Sigmoid colon (tissue), 7 donors: ENCODE measurements around the gene REX1BD. TPM values are rescaled to one million over a fixed set of nuclear protein-coding genes. Genes with fewer than 3 reads are reported as not detected.
"Not testable (repeated sequence)": the region's sequence is repeated elsewhere in the genome, so short reads cannot be mapped to it uniquely, and the experiment has no call there.

Source experiments
- DNase-seq: peaks from one replicate; pipeline ENCODE4 v3.0.0-alpha.2; 2019
- H3K27ac ChIP-seq, 4 donors: fragments of 200-600 bp; sonication (generic); one replicate each; pipeline ENCODE4 v1.5.1; 2016 to 2019; ENCODE audit warnings: mild to moderate bottlenecking in 1 of 4
- H3K27me3 ChIP-seq, 3 donors: fragments of 200-600 bp; sonication (generic); one replicate each; pipeline ENCODE4 v1.5.1; 2019; ENCODE audit warnings: mild to moderate bottlenecking in 1 of 3
- H3K36me3 ChIP-seq, 4 donors: fragments of 200-600 bp; sonication (generic); one replicate each; pipeline ENCODE4 v1.5.1; 2016 to 2019
- H3K4me1 ChIP-seq, 4 donors: fragments of 200-600 bp; sonication (generic); one replicate each; pipeline ENCODE4 v1.5.1; 2017 to 2019
- H3K4me3 ChIP-seq, 4 donors: fragments of 200-600 bp; sonication (generic); one replicate each; pipeline ENCODE4 v1.5.1; 2017 to 2019; ENCODE audit warnings: mild to moderate bottlenecking in 2 of 4, moderate library complexity in 1 of 4
- H3K9me3 ChIP-seq, 4 donors: fragments of 200-600 bp in 3 of 4; sonication (generic) in 3 of 4; one replicate each; pipeline versions ENCODE4 v1.5.1 to v1.6.1; 2013 to 2019
- CTCF ChIP-seq, 4 experiments: fragments of 450-650 bp in 3 of 4; fragments of 200-600 bp in 1 of 4; IDR thresholded peaks; one replicate each; pipeline ENCODE4 v1.5.1; 2016 to 2019; ENCODE audit warnings: antibody characterized with exemption in 4 of 4, mild to moderate bottlenecking in 3 of 4, moderate library complexity in 2 of 4
- EP300 ChIP-seq, 4 donors: sonication (generic); formaldehyde crosslinking; IDR thresholded peaks; one replicate each; pipeline ENCODE4 v1.6.1; 2017; ENCODE audit warnings: antibody characterized with exemption in 4 of 4
- POLR2A ChIP-seq, 2 donors: fragments of 450-650 bp; IDR thresholded peaks; one replicate each; pipeline ENCODE4 v1.6.1; 2016; ENCODE audit warnings: antibody characterized with exemption in 2 of 2, mild to moderate bottlenecking in 2 of 2, moderate library complexity in 2 of 2
- POLR2AphosphoS5 ChIP-seq, 4 donors: sonication (generic); formaldehyde crosslinking; IDR thresholded peaks; one replicate each; pipeline ENCODE4 v1.6.1; 2017; ENCODE audit warnings: antibody characterized with exemption in 4 of 4
- WGBS, 2 donors: extraction: QIAGEN DNeasy Blood & Tissue Kit; methylation state at CpG; one replicate each; pipeline ENCODE4 v1.1.7; 2013; 5-methylcytosine and 5-hydroxymethylcytosine counted together
- intact Hi-C: fragments of 100-400 bp; cut with DNase I; formaldehyde crosslinking; loops from one replicate; pipeline ENCODE4 v1.15.1; 2023
- polyA plus RNA-seq, 3 donors: library from polyadenylated mRNA; stranded (reverse); fragments of 200-250 nt; gene quantifications; one replicate each; pipeline ENCODE4 v1.2.3, GENCODE V29; 2013
- total RNA-seq, 4 donors: library from RNA; depleted of rRNA; stranded (reverse); fragments of >200 nt; gene quantifications; one replicate each; pipeline ENCODE4 v1.1.0, GENCODE V29; 2016
- donor health status: healthy with polysubstance abuse.
- donor health status: Bipolar disorder and iron deficiency.
- donor health status: healthy.

The REX1BD gene
- total and polyA plus RNA-seq, 7 donors, result 40.5 to 101 (median 76.7) TPM

GRCh38 chr19:18599485-18599884 lies 10.9 kb downstream of the REX1BD start:
- no peak for DNase-seq
- no peak overlapping the region for H3K27ac ChIP-seq
- no peak for TF ChIP-seq EP300 (IDR thresholded peaks at IDR 0.05)
- TF ChIP-seq CTCF (IDR thresholded peaks at IDR 0.05), result no peak
- TF ChIP-seq POLR2AphosphoS5 (IDR thresholded peaks at IDR 0.05), result no peak
- TF ChIP-seq POLR2A (IDR thresholded peaks at IDR 0.05), result no peak
- peaks cover 21 to 90% (median 54%) of the 10 kb centered on the region in 3 donors for H3K27me3 ChIP-seq
- H3K36me3 ChIP-seq, result no peaks in the 10 kb centered on the region
- peaks cover 0 to 18% (median 17%) of the 10 kb centered on the region in 4 donors for H3K4me1 ChIP-seq
- intact Hi-C loops, result no loop called here
- H3K9me3 ChIP-seq, result no peaks in the 10 kb centered on the region
- no peak overlapping the region for H3K4me3 ChIP-seq
- 72 to 87% methylated on average over 20 of the region's 20 CpGs for WGBS, 2 donors

GRCh38 chr19:18600692-18601397 lies 12.2 kb downstream of the REX1BD start:
- H3K9me3 ChIP-seq, DNase-seq, H3K4me3 ChIP-seq, H3K27ac ChIP-seq, H3K36me3 ChIP-seq, intact Hi-C loops: not testable (repeated sequence)
- Histone ChIP-seq H3K27me3 (peaks cover 34 to 98% (median 68%) of the 10 kb centered on the region in 3 donors), H3K4me1 (peaks cover 0 to 15% (median 12%) of the 10 kb centered on the region in 4 donors)
- WGBS, 2 donors, result 88 to 92% methylated on average over 15 of the region's 15 CpGs

GRCh38 chr19:18601875-18602274 lies 13.3 kb downstream of the REX1BD start:
- WGBS, 2 donors, result 81 to 85% methylated on average over 4 of the region's 4 CpGs

GRCh38 chr19:18603255-18603957 lies 14.8 kb downstream of the REX1BD start:
- peaks cover 48 to 96% (median 76%) of the 10 kb centered on the region in 3 donors for H3K27me3 ChIP-seq
- no peak for DNase-seq
- peak overlapping the region in 1 of 4 donors; percentile 2 for H3K4me3 ChIP-seq
- WGBS, 2 donors, result 6 to 8% methylated on average over 32 of the region's 32 CpGs
- H3K27ac ChIP-seq, result no peak overlapping the region
- H3K36me3 ChIP-seq, result no peaks in the 10 kb centered on the region
- intact Hi-C loops, result no loop called here
- no peaks in the 10 kb centered on the region for H3K9me3 ChIP-seq
- TF ChIP-seq POLR2AphosphoS5 (IDR thresholded peaks at IDR 0.05) (no peak), EP300 (IDR thresholded peaks at IDR 0.05) (no peak), POLR2A (IDR thresholded peaks at IDR 0.05) (no peak), CTCF (IDR thresholded peaks at IDR 0.05) (no peak)
- H3K4me1 ChIP-seq, result peaks cover 0 to 34% (median 29%) of the 10 kb centered on the region in 4 donors

More at GRCh38 chr19:18601875-18602274, 13.3 kb downstream of the REX1BD start:
- TF ChIP-seq CTCF (IDR thresholded peaks at IDR 0.05) (no peak), POLR2A (IDR thresholded peaks at IDR 0.05) (no peak), POLR2AphosphoS5 (IDR thresholded peaks at IDR 0.05) (no peak), EP300 (IDR thresholded peaks at IDR 0.05) (no peak)
- no peak overlapping the region for H3K27ac ChIP-seq
- DNase-seq, result no peak
- H3K36me3 ChIP-seq, result no peaks in the 10 kb centered on the region
- no peaks in the 10 kb centered on the region for H3K9me3 ChIP-seq
- peaks cover 40 to 95% (median 74%) of the 10 kb centered on the region in 3 donors for H3K27me3 ChIP-seq
- intact Hi-C loops, result no loop called here
- peaks cover 0 to 21% (median 18%) of the 10 kb centered on the region in 4 donors for H3K4me1 ChIP-seq
- H3K4me3 ChIP-seq, result no peak overlapping the region
